CD4-positive, alpha-beta T cell treated with Interleukin-2 at 100 ng/mL for 4 hours (primary cell): ENCODE measurements around the gene STXBP5.

Experiments used
- DNase-seq: peaks from one replicate; pipeline ENCODE4 v3.0.0-alpha.2; 2020; ENCODE audit warnings: low spot score

Gene STXBP5

GRCh38 chr6:147211349-147211748 lies 7.1 kb downstream of the STXBP5 start:
- DNase-seq: no peak

DNA sequence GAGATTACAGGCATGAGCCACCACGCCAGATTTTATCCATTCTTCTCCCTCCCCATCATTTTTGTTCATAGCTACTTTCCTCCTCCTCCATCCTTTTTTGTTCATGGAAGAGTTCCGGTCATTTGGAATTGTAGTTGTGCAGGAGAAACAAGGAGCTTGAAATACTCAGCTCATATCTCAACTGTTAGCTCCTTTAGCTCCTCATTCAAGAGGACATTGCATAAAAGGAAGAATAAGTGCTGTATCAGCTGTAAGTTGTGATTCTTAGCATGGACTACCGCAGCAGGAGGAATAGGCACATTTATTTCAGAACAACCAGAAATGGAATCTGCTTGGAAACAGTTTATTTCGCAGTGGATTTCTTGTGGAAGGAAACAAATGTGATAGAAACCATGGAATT lies 7.6 kb downstream of the STXBP5 start:
- DNase-seq: no peak

GRCh38 chr6:147212622-147213021 lies 8.4 kb downstream of the STXBP5 start:
- no peak for DNase-seq

DNA sequence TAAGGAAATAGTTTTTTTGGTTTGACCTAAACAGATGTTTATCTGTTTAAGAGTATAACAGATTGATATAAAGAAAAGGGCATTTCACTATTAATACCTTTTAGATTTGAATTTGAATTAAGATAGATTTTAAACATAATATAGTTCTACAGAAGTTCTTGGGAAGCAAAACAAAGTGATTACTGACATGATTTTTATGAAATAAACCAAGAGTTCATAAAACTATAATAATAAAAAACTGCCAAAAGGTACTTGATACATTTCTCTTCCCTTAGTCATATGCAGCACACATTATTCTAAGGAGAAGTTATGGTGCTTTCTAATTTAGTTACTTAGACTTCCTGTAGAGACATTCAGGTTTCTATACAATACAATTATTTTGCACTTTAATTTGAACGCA lies 9.6 kb downstream of the STXBP5 start:
- no peak for DNase-seq

GRCh38 chr6:147214248-147215227 lies 10.3 kb downstream of the STXBP5 start:
- DNase-seq: no peak

GRCh38 chr6:147216915-147217314 lies 12.7 kb downstream of the STXBP5 start:
- no peak for DNase-seq

- DNase-seq: no peak
These were observed 13.7 kb downstream of the STXBP5 start for GRCh38 chr6:147217840-147218404.

DNA sequence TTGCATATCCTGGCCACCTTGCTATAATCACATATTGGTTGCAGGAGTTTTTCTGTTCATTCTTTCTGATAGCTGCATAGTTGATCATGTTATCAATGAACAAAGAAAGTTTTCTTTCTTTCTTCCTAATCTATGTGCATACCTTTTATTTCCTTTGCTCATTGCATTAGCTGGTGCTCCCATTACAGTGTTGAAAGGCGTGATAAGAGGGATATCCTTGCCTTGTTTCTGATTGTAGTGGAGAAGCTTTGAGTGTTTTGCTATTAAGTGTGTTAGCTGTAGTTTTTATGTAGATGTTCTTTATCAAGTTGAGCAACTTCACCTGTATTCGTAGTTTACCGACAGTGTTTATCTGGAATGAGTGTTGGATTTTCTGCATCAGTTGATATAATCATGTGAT lies 14.6 kb downstream of the STXBP5 start:
- no peak for DNase-seq

GRCh38 chr6:147219463-147219862 lies 15.2 kb downstream of the STXBP5 start:
- no peak for DNase-seq

GRCh38 chr6:147220345-147220744 lies 16.1 kb downstream of the STXBP5 start:
- DNase-seq: no peak

GRCh38 chr6:147221739-147222138 lies 17.5 kb downstream of the STXBP5 start:
- DNase-seq: no peak

DNA sequence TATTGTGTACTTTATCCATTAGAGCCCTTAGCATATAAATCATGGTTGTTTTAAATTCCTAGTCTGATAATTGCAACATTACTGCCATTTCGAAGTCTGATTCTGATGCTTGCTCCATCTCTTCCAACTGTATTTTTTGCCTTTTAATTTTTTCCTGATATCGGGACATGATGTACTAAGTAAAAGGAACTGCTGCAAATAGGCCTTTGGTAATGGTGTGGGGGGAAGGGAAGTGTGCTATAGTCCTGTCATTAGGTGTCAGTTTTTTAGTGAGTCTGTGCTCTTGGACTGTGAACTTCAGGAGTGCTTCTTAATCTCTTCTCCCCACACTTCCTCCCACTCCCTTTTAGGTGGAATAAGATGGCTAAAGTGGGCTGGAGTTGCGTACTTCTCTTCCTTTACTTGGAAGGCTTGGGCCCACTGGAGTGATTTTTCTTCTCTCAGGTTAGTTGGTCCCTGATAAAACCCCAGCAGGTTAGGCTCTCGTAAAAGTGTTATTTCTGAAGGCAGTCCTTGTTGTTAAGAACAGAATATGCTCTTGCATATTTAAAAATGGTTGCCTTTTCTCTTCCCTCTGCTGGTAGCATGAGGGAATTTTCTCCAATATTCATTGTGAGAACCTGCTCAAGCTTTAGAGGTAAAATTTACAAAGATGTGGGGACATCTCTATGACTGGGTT lies 18.1 kb downstream of the STXBP5 start:
- DNase-seq: no peak

- DNase-seq: no peak
These were observed 19.5 kb downstream of the STXBP5 start for GRCh38 chr6:147223736-147224135.

GRCh38 chr6:147226163-147226724 lies 22.0 kb downstream of the STXBP5 start:
- DNase-seq: no peak

DNA sequence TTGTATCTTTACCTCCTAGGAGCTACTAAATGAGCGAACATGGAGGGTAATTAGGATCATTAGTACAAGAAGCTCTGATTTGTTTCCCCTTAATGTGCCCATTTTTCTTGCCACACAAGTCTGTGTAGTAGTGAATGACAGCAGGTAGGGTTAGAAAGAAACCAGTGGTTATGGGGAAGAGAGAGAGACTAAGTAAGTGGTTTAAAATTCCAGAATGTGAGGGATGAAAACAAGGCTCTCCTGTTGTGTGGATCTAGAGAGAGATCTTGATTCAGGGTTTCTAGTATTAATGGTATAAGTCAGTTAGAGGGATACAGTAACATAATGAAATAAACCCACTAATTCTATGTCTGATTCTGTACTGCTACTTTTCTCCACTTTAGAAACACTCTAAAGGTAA lies 22.7 kb downstream of the STXBP5 start:
- DNase-seq: no peak

- DNase-seq: no peak
These were observed 23.6 kb downstream of the STXBP5 start for GRCh38 chr6:147227770-147228320.

GRCh38 chr6:147231589-147231988 lies 27.4 kb downstream of the STXBP5 start:
- DNase-seq: no peak

DNA sequence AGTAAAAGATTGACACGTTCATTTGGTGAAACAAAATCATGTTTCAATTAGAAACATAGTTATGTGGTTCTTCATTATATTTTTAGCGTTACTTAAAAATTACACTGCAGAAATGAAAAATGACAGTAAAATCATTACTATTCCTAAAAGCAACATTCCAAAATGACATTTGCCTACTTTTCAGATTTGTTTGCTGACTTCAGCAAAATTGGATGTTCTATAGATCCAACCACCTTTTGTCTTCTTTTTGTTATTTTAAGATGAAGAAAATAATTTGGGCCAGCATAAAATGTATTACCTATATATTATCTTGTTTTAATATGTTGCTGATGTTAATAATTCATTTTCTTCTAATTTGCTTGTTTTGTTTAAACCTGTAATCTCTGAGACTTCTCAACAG lies 30.5 kb downstream of the STXBP5 start:
- no peak for DNase-seq

- no peak for DNase-seq
These were observed 33.9 kb downstream of the STXBP5 start for GRCh38 chr6:147238164-147238563.

GRCh38 chr6:147238906-147239305 lies 34.7 kb downstream of the STXBP5 start:
- no peak for DNase-seq

- DNase-seq: no peak
These were observed 40.6 kb downstream of the STXBP5 start for GRCh38 chr6:147244832-147245231.

DNA sequence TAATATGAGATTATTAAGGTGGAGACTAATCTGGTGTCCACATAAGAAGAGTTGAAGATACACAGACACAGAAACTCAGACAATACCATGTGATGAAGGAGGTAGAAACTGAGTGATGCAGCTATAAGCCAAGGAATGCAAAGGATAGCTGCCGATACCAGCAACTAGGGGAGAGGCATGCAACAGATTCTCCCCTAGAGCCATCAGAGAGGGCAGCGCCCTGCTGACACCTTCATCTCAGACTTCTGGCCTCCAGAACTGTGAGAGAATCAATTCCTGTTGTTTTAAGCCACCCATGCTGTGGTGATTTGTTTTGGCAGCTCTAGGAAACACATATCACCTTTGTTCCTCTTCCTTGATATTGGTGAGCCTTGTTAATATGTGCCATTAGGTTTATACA lies 41.5 kb downstream of the STXBP5 start:
- no peak for DNase-seq
